Astrocyte of the cerebellum (primary cell): ENCODE data around the gene PCDHA2.
"Not testable (repeated sequence)": the region's sequence is repeated elsewhere in the genome, so short reads cannot be mapped to it uniquely, and the experiment has no call there.

Experiments
- DNase-seq: peaks from one replicate; pipeline ENCODE4 v3.0.0-alpha.2; 2011; ENCODE audit warnings: low read depth
- H3K4me3 ChIP-seq: 2 replicates; pipeline ENCODE4 v1.5.1; 2011; ENCODE audit warnings: mild to moderate bottlenecking, low read depth, low read length, moderate library complexity
- CTCF ChIP-seq: IDR thresholded peaks from 2 replicates; pipeline ENCODE4 v1.5.1; 2012; ENCODE audit warnings: low read length, low read depth, moderate library complexity, mild to moderate bottlenecking; ENCODE audit errors: missing control alignments
- in situ Hi-C: cut with HindIII; loops from 2 replicates; pipeline ENCODE4 v1.10.0; 2017; ENCODE audit warnings: low sequenced_read_pairs

Gene PCDHA2

GRCh38 chr5:140827704-140828361 is 33.2 kb downstream of the PCDHA2 start, which contains the start of gene PCDHA6:
Gene PCDHA6, plus strand, starts transcription at chr5:140827960. Its CDS starts 132 bp downstream, at chr5:140828092.
- in situ Hi-C loops: no loop called here
- TF ChIP-seq CTCF: no peak
- no peak within 1 kb of the TSS for H3K4me3 ChIP-seq
- no peak for DNase-seq

GRCh38 chr5:140828362-140828737 is 33.7 kb downstream of the PCDHA2 start:
- H3K4me3 ChIP-seq: no peak overlapping the region
- no peak for TF ChIP-seq CTCF
- DNase-seq: no peak

GRCh38 chr5:140829511-140830501 is 35.2 kb downstream of the PCDHA2 start:
- DNase-seq, in situ Hi-C loops, H3K4me3 ChIP-seq: not testable (repeated sequence)

More at GRCh38 chr5:140828362-140828737, 33.7 kb downstream of the PCDHA2 start:
- in situ Hi-C loops: no loop called here

- no peak for TF ChIP-seq CTCF
- DNase-seq: no peak
- H3K4me3 ChIP-seq: no peak within 1 kb of the TSS
- in situ Hi-C loops: no loop called here
These were observed 39.3 kb downstream of the PCDHA2 start, which contains the start of gene PCDHA7 for GRCh38 chr5:140833993-140834392. Gene PCDHA7, plus strand, starts transcription at chr5:140834269. Its CDS starts 115 bp downstream, at chr5:140834384.

- DNase-seq, H3K4me3 ChIP-seq, in situ Hi-C loops: not testable (repeated sequence)
These were observed 39.9 kb downstream of the PCDHA2 start for GRCh38 chr5:140834439-140835008.

- DNase-seq: no peak
- in situ Hi-C loops: no loop called here
- TF ChIP-seq CTCF: no peak
These were observed 41.2 kb downstream of the PCDHA2 start for GRCh38 chr5:140835622-140836510.

More at GRCh38 chr5:140835622-140836510, 41.2 kb downstream of the PCDHA2 start:
- no peak overlapping the region for H3K4me3 ChIP-seq
